RWPE1 (cell line): Measurements from ENCODE around the gene RBKS.

Source experiments
- CTCF ChIA-PET: fragments of 350-600 bp; sonication (Branson Sonifier 250); formaldehyde crosslinking; extraction: SDS; loops from one replicate; lab custom pipeline; 2021; lab: Yijun Ruan, JAX
- POLR2A ChIA-PET: fragments of 400-600 bp; formaldehyde crosslinking; extraction: SDS; loops from one replicate; lab custom pipeline; 2020; ENCODE audit warnings: antibody characterized with exemption; ENCODE audit not compliant: low non-redundant PET; lab: Yijun Ruan, JAX
- DNase-seq: peaks from one replicate; pipeline ENCODE4 v3.0.0; 2012; ENCODE audit warnings: low spot score
- H3K27ac ChIP-seq: fragments of 450-650 bp; 2 replicates; pipeline ENCODE4 v1.5.1; 2017
- TF ChIP-seq, protein P1 (sequence below): fragments of 450-650 bp; conservative IDR thresholded peaks from 2 replicates; pipeline ENCODE4 v1.5.1; 2017; ENCODE audit warnings: low read depth, mild to moderate bottlenecking

RBKS gene

DNA sequence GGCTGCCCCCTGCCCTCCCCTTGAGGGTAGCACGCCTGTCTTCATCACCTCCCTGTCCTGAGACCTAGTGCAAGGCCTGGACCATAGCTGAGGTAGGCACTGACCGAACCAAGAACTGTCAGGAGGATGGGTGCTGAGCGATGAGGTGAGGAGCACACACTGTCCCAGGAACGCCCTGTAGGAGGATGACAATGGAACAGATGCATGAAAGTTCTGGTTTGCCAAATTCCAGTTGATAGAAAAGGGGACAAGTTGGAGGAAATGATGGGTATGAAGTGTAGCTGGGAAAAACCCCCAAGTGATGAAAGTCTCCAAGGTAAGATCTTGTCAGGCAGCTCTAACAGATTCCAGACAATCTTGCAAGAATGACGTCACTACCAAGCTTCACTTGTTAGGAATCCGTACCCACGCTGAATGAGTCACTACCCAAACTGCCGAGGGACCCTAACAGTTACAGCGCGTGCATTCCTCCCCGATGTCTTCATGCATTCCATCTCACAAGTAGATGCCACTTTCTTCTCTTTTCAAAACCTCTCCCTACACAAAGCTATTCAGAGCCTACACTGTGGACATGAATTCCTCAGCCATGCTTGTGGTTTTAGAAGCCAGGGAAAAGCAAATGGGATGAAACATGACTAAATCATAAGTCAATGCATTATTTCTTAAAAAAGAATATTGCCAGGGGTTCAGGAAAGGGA, 91.1 kb downstream of the RBKS start:
- ChIA-PET CTCF (no interaction called here), POLR2A (no interaction called here)
- H3K27ac ChIP-seq, result peak overlapping the region; percentile 97
- peak; percentile 95 for DNase-seq
- TF ChIP-seq, protein P1, sequence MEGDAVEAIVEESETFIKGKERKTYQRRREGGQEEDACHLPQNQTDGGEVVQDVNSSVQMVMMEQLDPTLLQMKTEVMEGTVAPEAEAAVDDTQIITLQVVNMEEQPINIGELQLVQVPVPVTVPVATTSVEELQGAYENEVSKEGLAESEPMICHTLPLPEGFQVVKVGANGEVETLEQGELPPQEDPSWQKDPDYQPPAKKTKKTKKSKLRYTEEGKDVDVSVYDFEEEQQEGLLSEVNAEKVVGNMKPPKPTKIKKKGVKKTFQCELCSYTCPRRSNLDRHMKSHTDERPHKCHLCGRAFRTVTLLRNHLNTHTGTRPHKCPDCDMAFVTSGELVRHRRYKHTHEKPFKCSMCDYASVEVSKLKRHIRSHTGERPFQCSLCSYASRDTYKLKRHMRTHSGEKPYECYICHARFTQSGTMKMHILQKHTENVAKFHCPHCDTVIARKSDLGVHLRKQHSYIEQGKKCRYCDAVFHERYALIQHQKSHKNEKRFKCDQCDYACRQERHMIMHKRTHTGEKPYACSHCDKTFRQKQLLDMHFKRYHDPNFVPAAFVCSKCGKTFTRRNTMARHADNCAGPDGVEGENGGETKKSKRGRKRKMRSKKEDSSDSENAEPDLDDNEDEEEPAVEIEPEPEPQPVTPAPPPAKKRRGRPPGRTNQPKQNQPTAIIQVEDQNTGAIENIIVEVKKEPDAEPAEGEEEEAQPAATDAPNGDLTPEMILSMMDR, result no peak

DNA sequence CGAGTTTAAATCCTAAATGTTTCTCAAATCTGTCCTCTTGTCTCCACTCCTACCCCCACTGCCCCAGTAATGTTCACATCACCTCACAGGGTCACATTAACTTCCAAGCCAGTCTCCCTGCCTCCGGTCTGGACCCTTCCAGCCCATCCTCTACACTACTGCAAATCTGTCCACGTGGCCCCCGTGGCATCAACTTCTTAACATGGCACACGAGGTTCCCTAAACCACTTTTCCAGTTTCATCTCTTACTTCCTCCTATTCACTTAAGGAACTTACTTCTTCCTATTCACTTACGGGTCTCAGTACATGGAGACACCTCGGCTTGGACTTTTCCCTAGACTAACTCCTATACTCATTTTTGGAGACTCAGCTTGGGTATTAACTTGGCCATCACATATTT, 91.7 kb downstream of the RBKS start:
- ChIA-PET POLR2A (no interaction called here), CTCF (no interaction called here)
- TF ChIP-seq, protein P1, result no peak
- peak overlapping the region; percentile 97 for H3K27ac ChIP-seq
- DNase-seq, result no peak

DNA sequence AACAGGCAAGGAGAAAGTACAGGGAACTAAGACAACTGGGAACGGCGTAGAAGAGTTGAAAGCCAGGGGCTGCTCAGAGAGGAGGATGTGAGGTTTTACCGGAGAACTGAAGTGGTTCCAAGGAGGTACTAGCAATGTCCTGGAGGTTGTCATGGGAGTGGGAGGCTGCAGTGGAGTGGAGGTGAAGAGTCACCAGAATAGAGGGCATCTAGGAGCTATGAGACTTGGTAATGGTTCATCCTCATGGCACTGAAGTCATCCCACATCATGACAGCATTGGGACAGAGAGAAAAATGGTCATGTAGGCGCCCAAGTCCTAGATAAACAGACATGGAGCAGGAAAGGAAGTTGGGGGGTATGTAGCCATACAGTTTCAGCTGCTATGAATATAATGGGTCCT, 92.3 kb downstream of the RBKS start:
- no peak overlapping the region; the same call in 1 of the 2 replicates for H3K27ac ChIP-seq
- TF ChIP-seq, protein P1, result no peak
- POLR2A ChIA-PET, result no interaction called here
- CTCF ChIA-PET, result interaction anchor here (0.6 kb wide), 1 partner anchor 963 kb away, joined by 4 read pairs; no protein-coding TSS in a partner anchor
- no peak for DNase-seq

DNA sequence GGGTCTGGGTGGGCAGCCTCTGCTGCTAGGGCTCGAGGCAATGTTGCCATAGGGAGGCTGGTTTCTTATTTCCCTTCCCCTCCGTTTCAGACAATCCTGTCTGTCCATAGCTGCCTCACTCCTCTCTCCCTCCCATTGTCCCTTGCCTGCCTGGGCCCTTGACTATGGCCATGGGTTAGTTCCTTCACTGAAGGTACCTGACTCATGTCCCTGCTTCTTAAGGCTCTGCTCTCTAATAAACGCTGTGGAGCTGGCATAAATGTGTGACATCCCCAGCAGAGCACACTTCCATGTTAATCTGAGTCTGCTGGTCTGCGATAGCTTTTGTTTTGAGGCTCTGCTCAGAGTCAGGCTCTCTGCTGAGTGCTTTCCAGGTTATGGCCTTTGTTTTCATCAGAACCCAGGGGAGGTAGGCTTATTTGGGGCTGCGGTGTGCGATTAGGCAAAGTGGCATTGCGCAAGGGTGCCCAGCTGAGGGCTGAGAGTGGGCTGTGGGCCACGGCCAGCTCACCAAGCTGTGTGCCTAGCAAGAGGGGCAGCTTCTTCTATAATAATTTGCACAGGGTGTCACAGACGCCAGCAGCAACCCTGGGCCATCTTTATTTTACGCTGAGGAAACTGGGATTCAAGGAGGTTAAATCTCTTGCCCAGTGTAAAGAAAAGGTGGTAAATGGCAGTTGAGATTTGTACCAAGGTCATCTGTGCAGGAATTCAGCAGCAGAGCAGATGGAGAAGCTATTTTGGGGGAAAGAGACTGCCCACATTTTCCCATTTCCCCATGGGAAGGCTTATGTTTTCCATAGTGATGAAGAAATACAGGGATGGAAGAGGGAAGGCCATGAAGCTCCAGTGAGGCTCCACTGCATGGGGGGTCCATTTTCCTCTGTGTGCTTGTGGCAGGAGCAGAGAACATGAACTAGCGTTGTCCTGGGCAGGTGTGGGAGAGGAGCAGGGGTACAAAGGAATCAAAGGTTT, 93.1 kb downstream of the RBKS start:
- ChIA-PET CTCF (interaction anchor here (0.6 kb wide), 1 partner anchor 963 kb away, joined by 4 read pairs; no protein-coding TSS in a partner anchor), POLR2A (no interaction called here)
- peak overlapping the region; percentile 9; the same call in 1 of the 2 replicates for H3K27ac ChIP-seq
- TF ChIP-seq, protein P1, result no peak
- no peak for DNase-seq

DNA sequence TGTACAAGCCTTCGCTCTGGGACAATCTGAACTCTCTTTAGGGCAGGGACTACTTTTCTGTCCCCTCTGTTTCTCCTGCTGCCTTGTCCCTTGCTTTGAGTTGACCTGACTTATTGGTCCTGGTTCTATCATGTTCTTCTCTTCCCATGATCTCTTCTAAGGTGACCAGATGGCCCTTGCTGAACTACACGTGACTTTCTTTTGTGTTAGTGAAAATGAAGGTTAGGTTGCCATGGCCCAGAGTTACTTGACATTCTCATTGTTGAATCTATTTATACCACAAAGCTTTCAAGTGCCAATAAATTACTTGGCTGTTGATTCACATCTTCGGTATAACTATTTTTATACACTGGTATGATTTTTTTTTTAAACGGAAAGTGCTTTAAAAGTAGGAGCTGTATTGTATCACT, 94.3 kb downstream of the RBKS start:
- ChIA-PET POLR2A (no interaction called here), CTCF (no interaction called here)
- DNase-seq, result no peak
- TF ChIP-seq, protein P1, result no peak
- no peak overlapping the region for H3K27ac ChIP-seq

DNA sequence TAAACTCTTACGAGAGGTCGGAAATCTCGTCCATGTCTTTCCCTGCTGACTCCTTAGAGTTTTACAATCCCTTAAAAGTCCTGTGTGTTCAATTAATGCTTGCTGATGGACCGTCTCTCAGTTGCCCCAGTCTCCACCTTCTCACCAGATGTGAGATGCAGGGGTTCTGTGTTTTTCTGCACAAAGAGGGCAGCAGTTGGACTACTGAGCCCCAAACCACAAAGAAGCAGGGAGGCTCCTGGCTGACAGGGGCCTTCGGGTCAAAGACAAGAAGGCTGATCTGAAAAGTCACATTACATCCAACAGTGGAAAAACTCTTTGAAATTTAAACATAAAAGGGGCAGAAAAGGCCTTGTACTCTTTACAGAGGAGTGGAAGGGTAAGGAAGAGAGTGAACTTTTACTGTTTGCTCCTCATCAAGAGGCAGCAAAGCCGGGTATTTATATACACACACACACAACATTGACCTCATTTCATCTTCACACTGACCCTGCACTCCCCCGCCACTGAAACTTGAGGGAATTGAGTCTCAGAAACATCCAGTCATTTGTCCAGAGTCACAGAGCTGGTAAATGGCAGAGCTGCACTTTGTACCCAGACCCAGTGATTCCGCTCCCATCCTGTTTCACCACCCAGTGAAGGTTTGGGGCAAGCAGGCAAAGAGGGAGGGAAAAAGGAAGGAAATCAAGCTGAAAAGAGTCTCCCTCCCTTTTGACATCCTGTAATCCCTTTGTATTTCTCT, 94.9 kb downstream of the RBKS start:
- no peak for DNase-seq
- H3K27ac ChIP-seq, result no peak overlapping the region
- TF ChIP-seq, protein P1, result no peak
- ChIA-PET CTCF (no interaction called here), POLR2A (no interaction called here)
